Caki2 (cell line): ENCODE results near the gene SLC35E3. TPM values are rescaled to one million over a fixed set of nuclear protein-coding genes. Genes with fewer than 3 reads are reported as not detected.
"Not testable (repeated sequence)": the region's sequence is repeated elsewhere in the genome, so short reads cannot be mapped to it uniquely, and the experiment has no call there.

Source experiments
- DNase-seq: peaks from one replicate; pipeline ENCODE4 v3.0.0-alpha.2; 2015; ENCODE audit warnings: low read depth
- in situ Hi-C: cut with HindIII; loops from 2 replicates; pipeline ENCODE4 v1.10.0; 2016; ENCODE audit warnings: low sequenced_read_pairs, low pct_unique_long_range_greater_than_20kb, mixed read lengths
- total RNA-seq: library from RNA; depleted of rRNA; stranded (reverse); fragments of >200 nt; shearing (Covaris generic); gene quantifications from 2 replicates; pipeline ENCODE4 v1.2.3, GENCODE V29; 2014; ENCODE audit warnings: low replicate concordance

SLC35E3 gene
- total RNA-seq, 1 experiment from 2014 or later: 17.5 TPM

GRCh38 chr12:68806488-68807237 lies 60.7 kb downstream of the SLC35E3 start:
- in situ Hi-C loops: no loop called here
- no peak for DNase-seq

GRCh38 chr12:68807274-68807575 lies 61.2 kb downstream of the SLC35E3 start:
- in situ Hi-C loops, DNase-seq: not testable (repeated sequence)

GRCh38 chr12:68807576-68808387 lies 61.8 kb downstream of the SLC35E3 start, which contains the start of gene MDM2:
Gene MDM2, plus strand, starts transcription at chr12:68808177. Its CDS starts 301 bp downstream, at chr12:68808478.
- DNase-seq: peak; percentile 99
- in situ Hi-C loops: no loop called here

DNA sequence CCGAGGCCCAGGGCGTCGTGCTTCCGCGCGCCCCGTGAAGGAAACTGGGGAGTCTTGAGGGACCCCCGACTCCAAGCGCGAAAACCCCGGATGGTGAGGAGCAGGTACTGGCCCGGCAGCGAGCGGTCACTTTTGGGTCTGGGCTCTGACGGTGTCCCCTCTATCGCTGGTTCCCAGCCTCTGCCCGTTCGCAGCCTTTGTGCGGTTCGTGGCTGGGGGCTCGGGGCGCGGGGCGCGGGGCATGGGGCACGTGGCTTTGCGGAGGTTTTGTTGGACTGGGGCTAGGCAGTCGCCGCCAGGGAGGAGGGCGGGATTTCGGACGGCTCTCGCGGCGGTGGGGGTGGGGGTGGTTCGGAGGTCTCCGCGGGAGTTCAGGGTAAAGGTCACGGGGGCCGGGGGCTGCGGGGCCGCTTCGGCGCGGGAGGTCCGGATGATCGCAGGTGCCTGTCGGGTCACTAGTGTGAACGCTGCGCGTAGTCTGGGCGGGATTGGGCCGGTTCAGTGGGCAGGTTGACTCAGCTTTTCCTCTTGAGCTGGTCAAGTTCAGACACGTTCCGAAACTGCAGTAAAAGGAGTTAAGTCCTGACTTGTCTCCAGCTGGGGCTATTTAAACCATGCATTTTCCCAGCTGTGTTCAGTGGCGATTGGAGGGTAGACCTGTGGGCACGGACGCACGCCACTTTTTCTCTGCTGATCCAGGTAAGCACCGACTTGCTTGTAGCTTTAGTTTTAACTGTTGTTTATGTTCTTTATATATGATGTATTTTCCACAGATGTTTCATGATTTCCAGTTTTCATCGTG lies 62.6 kb downstream of the SLC35E3 start:
- in situ Hi-C loops: no loop called here
- peak; percentile 95 for DNase-seq

- peak; percentile 37 for DNase-seq
- in situ Hi-C loops: no loop called here
Measured at GRCh38 chr12:68809190-68810026, 63.4 kb downstream of the SLC35E3 start.

- in situ Hi-C loops, DNase-seq: not testable (repeated sequence)
Measured at GRCh38 chr12:68810027-68810389, 64.0 kb downstream of the SLC35E3 start.

DNA sequence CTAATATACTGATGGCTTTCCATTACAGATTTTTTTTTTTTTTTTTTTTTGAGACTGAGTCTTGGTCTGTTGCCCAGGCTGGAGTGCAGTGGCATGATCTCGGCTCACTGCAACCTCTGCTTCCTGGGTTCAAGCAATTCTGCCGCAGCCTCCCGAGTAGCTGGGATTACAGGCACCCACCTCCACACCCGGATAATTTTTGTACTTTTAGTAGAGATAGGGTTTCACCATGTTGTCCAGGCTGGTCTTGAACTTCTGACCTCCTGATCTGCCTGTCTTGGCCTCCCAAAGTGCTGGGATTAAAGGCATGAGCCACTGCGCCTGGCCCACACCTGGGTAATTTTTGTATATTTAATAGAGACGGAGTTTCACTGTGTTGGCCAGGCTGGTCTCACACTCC lies 65.6 kb downstream of the SLC35E3 start:
- in situ Hi-C loops, DNase-seq: not testable (repeated sequence)

GRCh38 chr12:68812553-68813241 lies 66.7 kb downstream of the SLC35E3 start:
- no peak for DNase-seq
- in situ Hi-C loops: no loop called here

GRCh38 chr12:68813242-68813593 lies 67.2 kb downstream of the SLC35E3 start:
- in situ Hi-C loops: no loop called here
- DNase-seq: no peak

DNA sequence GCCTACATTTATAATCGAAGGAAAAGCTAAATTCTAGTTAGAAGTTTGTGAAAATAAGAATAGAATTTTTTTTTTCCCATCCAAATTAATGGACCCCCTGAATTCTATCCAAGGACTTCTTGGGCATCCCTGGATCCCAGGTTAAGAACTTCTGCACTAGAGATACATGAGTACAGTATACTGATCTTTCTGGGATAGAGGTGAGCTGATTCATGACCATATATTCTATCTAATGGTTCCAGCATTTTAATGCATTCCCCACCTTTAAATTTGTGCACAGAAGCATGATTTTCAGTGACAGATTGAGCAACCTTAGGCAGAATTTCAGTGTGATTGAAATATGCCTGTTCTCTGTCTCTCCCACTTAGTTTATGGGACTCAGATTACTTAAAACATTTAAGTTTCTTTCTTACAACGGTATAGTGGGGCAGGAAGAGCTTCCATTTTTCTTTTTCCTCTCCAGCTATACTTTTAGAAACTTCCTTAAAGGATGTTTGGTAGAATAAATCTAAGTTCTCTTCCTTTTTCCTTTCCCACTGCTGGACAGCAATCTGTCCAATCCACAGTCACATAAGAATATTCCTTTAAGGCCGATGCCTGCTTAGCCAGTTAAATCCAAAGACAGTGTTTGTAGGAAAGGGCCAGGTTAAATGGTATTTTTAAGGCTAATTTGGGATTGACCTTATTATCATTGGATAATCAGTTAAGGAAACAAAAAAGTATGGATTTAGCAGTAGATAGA lies 68.7 kb downstream of the SLC35E3 start:
- no peak for DNase-seq
- in situ Hi-C loops: no loop called here

DNA sequence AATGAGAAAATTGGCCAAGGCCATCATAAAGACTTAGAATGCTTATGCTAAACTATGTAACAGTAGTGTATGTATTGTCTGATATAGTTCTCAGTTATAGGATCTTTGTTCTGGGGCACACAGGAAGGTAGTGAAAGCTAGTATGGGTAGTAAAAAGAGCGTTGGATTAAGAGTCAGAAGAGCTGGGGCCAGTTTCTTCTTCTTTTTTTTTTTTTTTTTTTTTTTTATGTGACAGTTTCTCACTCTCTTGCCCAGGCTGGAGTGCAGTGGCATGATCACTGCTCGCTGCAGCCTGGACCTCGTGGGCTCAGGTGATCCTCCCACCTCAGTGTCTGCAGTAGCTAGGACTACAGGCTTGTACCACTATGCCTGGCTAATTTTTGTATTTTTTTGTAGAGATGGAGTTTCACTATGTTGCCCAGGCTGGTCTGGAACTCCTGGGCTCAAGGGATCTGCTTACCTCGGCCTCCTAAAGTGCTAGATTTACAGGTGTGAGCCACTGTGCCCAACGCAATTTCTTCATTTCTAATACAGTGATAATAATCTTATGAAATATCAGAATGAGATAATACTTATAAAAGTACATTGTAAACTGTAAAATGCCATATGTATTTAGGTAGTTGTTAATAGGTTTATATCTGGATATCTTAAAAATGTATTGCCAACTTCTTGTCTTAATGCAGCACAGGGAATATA lies 69.4 kb downstream of the SLC35E3 start:
- no peak for DNase-seq
- in situ Hi-C loops: no loop called here

DNA sequence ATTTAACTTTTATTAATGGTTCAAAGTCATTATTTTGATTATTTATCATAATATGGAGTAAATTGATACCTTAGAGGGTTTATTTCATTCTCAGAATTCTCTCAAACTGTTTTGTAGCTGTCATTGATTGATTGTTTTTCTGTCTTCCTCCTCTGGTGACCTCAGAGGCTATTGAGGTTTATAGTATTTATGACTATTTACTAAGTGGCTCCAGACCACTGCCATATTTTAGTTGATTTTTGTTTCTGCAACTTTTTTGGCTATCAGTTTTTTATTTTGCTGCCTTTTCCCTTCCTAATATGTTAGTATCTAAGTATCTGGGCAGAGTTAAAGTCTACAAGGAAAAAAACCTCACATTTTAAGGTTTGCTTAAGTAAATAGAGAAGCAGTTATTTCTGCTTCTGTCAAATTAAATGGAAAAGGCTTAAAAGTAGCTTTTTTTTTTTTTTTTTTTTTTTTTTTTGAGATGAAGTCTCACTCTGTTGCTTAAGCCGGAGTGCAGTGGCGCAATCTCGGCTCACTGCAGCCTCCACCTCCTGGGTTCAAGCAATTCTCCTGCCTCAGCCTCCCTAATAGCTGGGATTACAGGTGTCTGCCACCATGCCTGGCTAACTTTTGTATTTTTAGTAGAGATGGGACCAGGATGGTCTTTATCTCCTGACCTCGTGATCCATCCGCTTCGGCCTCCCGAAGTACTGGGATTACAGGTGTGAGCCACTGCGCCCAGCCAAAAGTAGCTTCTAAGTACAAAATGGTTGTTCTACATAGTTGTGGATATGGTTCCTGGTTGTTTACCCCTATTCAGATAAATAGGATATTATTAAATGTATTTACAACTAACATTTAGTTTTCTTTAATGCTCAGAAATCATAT lies 70.2 kb downstream of the SLC35E3 start:
- in situ Hi-C loops: no loop called here
- no peak for DNase-seq

- in situ Hi-C loops: not testable (repeated sequence)
Measured at GRCh38 chr12:68819481-68819880, 73.5 kb downstream of the SLC35E3 start.

DNA sequence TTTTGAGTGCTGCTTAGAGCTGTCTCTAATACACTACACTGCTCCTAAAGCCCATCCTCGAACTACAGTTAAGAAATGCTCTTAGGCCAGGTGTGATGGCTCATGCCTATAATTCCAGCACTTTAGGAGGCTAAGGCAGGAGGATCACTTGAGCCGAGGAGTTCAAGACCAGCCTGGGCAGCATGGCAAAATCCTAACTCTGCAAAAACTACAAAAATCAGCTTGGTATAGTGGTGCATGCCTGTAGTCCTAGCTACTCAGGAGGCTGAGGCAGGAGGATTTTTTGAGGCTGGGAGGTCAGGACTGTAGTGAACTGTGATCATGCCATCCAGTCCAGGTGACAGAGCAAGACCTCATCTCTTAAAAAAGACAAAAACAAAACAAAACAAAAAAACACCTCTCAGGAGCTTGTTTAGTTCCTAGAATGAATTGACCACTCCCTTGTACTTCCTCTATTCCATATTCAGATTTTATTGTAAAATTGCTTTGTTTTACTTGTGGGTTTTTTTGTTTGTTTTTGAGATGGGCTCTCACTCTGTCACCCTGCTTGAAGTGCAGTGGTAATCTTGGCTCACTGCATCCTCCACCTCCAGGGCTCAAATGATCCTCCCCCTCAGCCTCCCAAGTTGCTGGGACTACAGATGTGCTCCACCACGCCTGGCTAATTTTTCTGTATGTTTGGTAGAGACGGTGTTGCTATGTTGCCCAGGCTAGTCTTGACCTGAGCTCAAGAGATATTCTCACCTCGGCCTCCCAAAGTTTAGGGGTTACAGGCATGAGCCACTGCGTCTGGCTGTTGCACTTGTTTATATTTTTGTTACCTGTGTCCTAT lies 75.6 kb downstream of the SLC35E3 start:
- in situ Hi-C loops: no loop called here
- no peak for DNase-seq

More at GRCh38 chr12:68819481-68819880, 73.5 kb downstream of the SLC35E3 start:
- not testable (repeated sequence) for DNase-seq

GRCh38 chr12:68823696-68824095 lies 77.7 kb downstream of the SLC35E3 start:
- DNase-seq: no peak
- in situ Hi-C loops: no loop called here
